Activated CD4-positive, alpha-beta memory T cell treated with anti-CD3 and anti-CD28 coated beads for 36 hours (primary cell): ENCODE measurements around the gene TMOD3. TPM values are rescaled to one million over a fixed set of nuclear protein-coding genes. Genes with fewer than 3 reads are reported as not detected.

Experiments
- CTCF ChIA-PET: fragments of 350-600 bp; sonication (Branson Sonifier 250); formaldehyde crosslinking; loops from one replicate; lab custom pipeline; 2021; ENCODE audit warnings: antibody characterized with exemption, inconsistent platforms; lab: Charles Lee
- POLR2A ChIA-PET: fragments of 350-600 bp; sonication (Branson Sonifier 250); formaldehyde crosslinking; loops from one replicate; lab custom pipeline; 2021; ENCODE audit warnings: antibody characterized with exemption; lab: Charles Lee
- DNase-seq: peaks from one replicate; pipeline ENCODE4 v3.0.0-alpha.2; 2020
- H3K27ac Mint-ChIP-seq: one replicate; pipeline ENCODE4 v1.8.0; 2021; ENCODE audit warnings: mixed read lengths
- H3K27me3 Mint-ChIP-seq: one replicate; pipeline ENCODE4 v1.8.0; 2021; ENCODE audit warnings: mixed read lengths
- H3K36me3 Mint-ChIP-seq: one replicate; pipeline ENCODE4 v1.8.0; 2021; ENCODE audit warnings: mixed read lengths
- H3K4me1 Mint-ChIP-seq: one replicate; pipeline ENCODE4 v1.8.0; 2021; ENCODE audit warnings: low read depth, mixed read lengths
- H3K4me3 Mint-ChIP-seq: one replicate; pipeline ENCODE4 v1.8.0; 2021; ENCODE audit warnings: mild to moderate bottlenecking, mixed read lengths
- H3K9me3 Mint-ChIP-seq: one replicate; pipeline ENCODE4 v1.8.0; 2021; ENCODE audit warnings: mixed read lengths
- intact Hi-C: fragments of 100-400 bp; cut with micrococcal nuclease; formaldehyde crosslinking; loops from one replicate; pipeline ENCODE4 v1.15.1; 2023
- total RNA-seq, 2 experiments: library from RNA; stranded (reverse); gene quantifications; one replicate each; pipeline ENCODE4 v1.2.3, GENCODE V29; 2021

Gene TMOD3
- total RNA-seq, 2 experiments from 2014 or later, result 56.9 to 61.6 TPM

GRCh38 chr15:51799282-51800252, 29.9 kb upstream of the TMOD3 start:
- Mint-ChIP-seq H3K36me3 (peaks cover 7% of the 10 kb centered on the region), H3K27ac (no peak overlapping the region), H3K9me3 (no peaks in the 10 kb centered on the region), H3K4me1 (no peaks in the 10 kb centered on the region), H3K27me3 (no peaks in the 10 kb centered on the region), H3K4me3 (no peak overlapping the region)
- intact Hi-C loops, result loop anchor here (10.0 kb wide), 2 partner anchors 65 to 115 kb away; no protein-coding TSS in a partner anchor
- ChIA-PET POLR2A (no interaction called here), CTCF (interaction anchor here (2.8 kb wide), 1 partner anchor 23 kb away, joined by 12 read pairs; no protein-coding TSS in a partner anchor)
- no peak for DNase-seq

- Mint-ChIP-seq H3K27ac (no peak overlapping the region), H3K4me1 (no peaks in the 10 kb centered on the region), H3K9me3 (no peaks in the 10 kb centered on the region), H3K27me3 (no peaks in the 10 kb centered on the region), H3K36me3 (peaks cover 9% of the 10 kb centered on the region), H3K4me3 (no peak overlapping the region)
- CTCF ChIA-PET, result no interaction called here
- POLR2A ChIA-PET, result no interaction called here
- DNase-seq, result no peak
- intact Hi-C loops, result loop anchor here (10.0 kb wide), 1 partner anchor 63 kb away; no protein-coding TSS in a partner anchor
Measured at GRCh38 chr15:51801391-51801835, 28.0 kb upstream of the TMOD3 start.

GRCh38 chr15:51802593-51802992, 26.9 kb upstream of the TMOD3 start:
- Mint-ChIP-seq H3K36me3 (peaks cover 13% of the 10 kb centered on the region), H3K4me1 (no peaks in the 10 kb centered on the region), H3K9me3 (no peaks in the 10 kb centered on the region), H3K4me3 (no peak overlapping the region), H3K27me3 (no peaks in the 10 kb centered on the region), H3K27ac (no peak overlapping the region)
- intact Hi-C loops, result loop anchor here (10.0 kb wide), 1 partner anchor 62 kb away; no protein-coding TSS in a partner anchor
- ChIA-PET CTCF (interaction anchor here (0.5 kb wide), 1 partner anchor 717 kb away, joined by 3 read pairs; no protein-coding TSS in a partner anchor), POLR2A (no interaction called here)
- no peak for DNase-seq

DNA sequence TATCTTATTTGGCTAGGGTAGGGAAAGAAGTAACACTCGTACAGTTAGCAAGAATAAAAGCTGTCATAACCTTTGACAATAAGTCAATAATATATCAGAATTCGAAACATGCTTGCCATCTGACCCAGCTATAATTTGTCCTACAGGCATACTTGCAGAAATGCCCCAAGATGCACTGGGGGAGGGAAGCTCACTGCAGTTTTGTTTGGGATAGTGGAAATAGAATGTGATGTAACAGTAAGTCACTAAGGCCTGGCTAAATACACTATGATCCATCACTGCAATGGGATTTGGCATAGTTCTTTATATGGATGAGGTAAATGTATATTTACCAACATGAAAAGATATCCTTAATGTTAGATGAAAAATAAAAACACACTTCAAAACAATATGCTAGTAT, 25.5 kb upstream of the TMOD3 start:
- no peak for DNase-seq
- ChIA-PET CTCF (no interaction called here), POLR2A (no interaction called here)
- no peaks in the 10 kb centered on the region for H3K27me3 Mint-ChIP-seq
- intact Hi-C loops, result loop anchor here (10.0 kb wide), 1 partner anchor 61 kb away; no protein-coding TSS in a partner anchor
- no peaks in the 10 kb centered on the region for H3K9me3 Mint-ChIP-seq
- H3K4me1 Mint-ChIP-seq, result no peaks in the 10 kb centered on the region
- peaks cover 14% of the 10 kb centered on the region for H3K36me3 Mint-ChIP-seq
- no peak overlapping the region for H3K4me3 Mint-ChIP-seq
- H3K27ac Mint-ChIP-seq, result no peak overlapping the region

GRCh38 chr15:51806123-51806522, 23.3 kb upstream of the TMOD3 start:
- peaks cover 12% of the 10 kb centered on the region for H3K36me3 Mint-ChIP-seq
- ChIA-PET POLR2A (no interaction called here), CTCF (no interaction called here)
- no peak for DNase-seq
- no peaks in the 10 kb centered on the region for H3K27me3 Mint-ChIP-seq
- no peak overlapping the region for H3K27ac Mint-ChIP-seq
- H3K4me3 Mint-ChIP-seq, result no peak overlapping the region
- H3K4me1 Mint-ChIP-seq, result no peaks in the 10 kb centered on the region
- intact Hi-C loops, result loop anchor here (10.0 kb wide), 1 partner anchor 59 kb away; no protein-coding TSS in a partner anchor
- no peaks in the 10 kb centered on the region for H3K9me3 Mint-ChIP-seq

- Mint-ChIP-seq H3K9me3 (no peaks in the 10 kb centered on the region), H3K27ac (no peak overlapping the region), H3K27me3 (no peaks in the 10 kb centered on the region), H3K36me3 (peaks cover 10% of the 10 kb centered on the region), H3K4me3 (no peak overlapping the region), H3K4me1 (no peaks in the 10 kb centered on the region)
- ChIA-PET POLR2A (no interaction called here), CTCF (interaction anchor here (1.2 kb wide), 1 partner anchor 33 kb away, joined by 4 read pairs; no protein-coding TSS in a partner anchor)
- intact Hi-C loops, result loop anchor here (10.0 kb wide), 1 partner anchor 55 kb away; no protein-coding TSS in a partner anchor
- DNase-seq, result no peak
Measured at GRCh38 chr15:51809457-51809856, 20.0 kb upstream of the TMOD3 start.

DNA sequence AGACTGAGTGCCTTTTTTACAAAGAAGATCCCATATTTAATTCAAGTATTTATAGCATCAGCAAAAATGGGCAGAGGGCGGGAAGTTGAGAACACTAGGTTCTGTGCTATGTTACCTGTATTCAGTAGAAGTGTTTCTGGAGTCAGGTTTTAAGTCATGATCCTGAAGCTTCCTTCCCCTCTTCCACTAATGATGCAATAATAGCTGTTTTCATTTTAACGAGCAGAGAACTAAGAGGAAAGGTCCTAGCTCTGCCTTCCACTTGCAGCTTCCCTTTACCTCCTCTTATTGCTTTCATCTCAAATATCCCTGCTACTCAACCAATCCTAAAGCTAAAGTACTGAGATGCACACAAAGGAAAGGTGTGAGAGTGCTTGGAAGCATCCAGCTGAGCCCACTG, 16.9 kb upstream of the TMOD3 start:
- CTCF ChIA-PET, result interaction anchor here (1.9 to 2.0 kb wide), 2 partner anchors 36 to 163 kb away, joined by 4 to 9 read pairs; no protein-coding TSS in a partner anchor
- peaks cover 4% of the 10 kb centered on the region for H3K36me3 Mint-ChIP-seq
- no peak overlapping the region for H3K27ac Mint-ChIP-seq
- no peaks in the 10 kb centered on the region for H3K27me3 Mint-ChIP-seq
- H3K4me1 Mint-ChIP-seq, result no peaks in the 10 kb centered on the region
- POLR2A ChIA-PET, result no interaction called here
- no peak for DNase-seq
- H3K4me3 Mint-ChIP-seq, result no peak overlapping the region
- intact Hi-C loops, result no loop called here
- no peaks in the 10 kb centered on the region for H3K9me3 Mint-ChIP-seq

- ChIA-PET POLR2A (no interaction called here), CTCF (interaction anchor here (1.3 kb wide), 1 partner anchor 38 kb away, joined by 5 read pairs; no protein-coding TSS in a partner anchor)
- H3K27me3 Mint-ChIP-seq, result no peaks in the 10 kb centered on the region
Measured at GRCh38 chr15:51814606-51815005, 14.8 kb upstream of the TMOD3 start.

GRCh38 chr15:51816611-51817010, 12.8 kb upstream of the TMOD3 start:
- Mint-ChIP-seq H3K27ac (no peak overlapping the region), H3K36me3 (peaks cover 16% of the 10 kb centered on the region), H3K4me3 (no peak overlapping the region), H3K9me3 (peaks cover 16% of the 10 kb centered on the region), H3K27me3 (no peaks in the 10 kb centered on the region), H3K4me1 (no peaks in the 10 kb centered on the region)
- POLR2A ChIA-PET, result no interaction called here
- DNase-seq, result no peak
- intact Hi-C loops, result no loop called here
- CTCF ChIA-PET, result no interaction called here

More at GRCh38 chr15:51814606-51815005, 14.8 kb upstream of the TMOD3 start:
- peaks cover 4% of the 10 kb centered on the region for H3K36me3 Mint-ChIP-seq
- no peaks in the 10 kb centered on the region for H3K4me1 Mint-ChIP-seq
- H3K27ac Mint-ChIP-seq, result no peak overlapping the region
- no peak for DNase-seq
- H3K9me3 Mint-ChIP-seq, result no peaks in the 10 kb centered on the region
- H3K4me3 Mint-ChIP-seq, result no peak overlapping the region
- intact Hi-C loops, result no loop called here

DNA sequence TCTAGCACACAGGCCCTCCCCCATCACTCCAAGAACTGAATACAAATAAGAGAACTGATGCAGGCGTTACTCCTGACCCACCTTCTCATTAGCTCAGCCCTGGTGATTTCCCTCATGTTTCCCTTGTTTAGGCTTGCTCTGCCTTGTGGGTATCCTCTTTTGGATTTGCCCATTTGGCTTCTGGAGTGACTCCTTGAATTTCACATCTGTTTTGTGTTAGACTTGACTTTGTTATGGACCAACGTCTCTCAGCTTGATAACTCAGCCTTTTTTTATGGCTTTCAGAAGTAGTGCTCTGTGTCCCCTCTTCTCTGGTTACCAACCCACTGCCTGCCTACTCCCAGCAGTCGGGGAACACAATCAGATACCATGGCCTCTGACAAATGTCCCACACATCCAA, 11.3 kb upstream of the TMOD3 start:
- no peak for DNase-seq
- ChIA-PET POLR2A (no interaction called here), CTCF (no interaction called here)
- Mint-ChIP-seq H3K4me3 (no peak overlapping the region), H3K27ac (no peak overlapping the region), H3K9me3 (peaks cover 20% of the 10 kb centered on the region), H3K27me3 (no peaks in the 10 kb centered on the region), H3K4me1 (no peaks in the 10 kb centered on the region), H3K36me3 (peaks cover 18% of the 10 kb centered on the region)
- intact Hi-C loops, result no loop called here

DNA sequence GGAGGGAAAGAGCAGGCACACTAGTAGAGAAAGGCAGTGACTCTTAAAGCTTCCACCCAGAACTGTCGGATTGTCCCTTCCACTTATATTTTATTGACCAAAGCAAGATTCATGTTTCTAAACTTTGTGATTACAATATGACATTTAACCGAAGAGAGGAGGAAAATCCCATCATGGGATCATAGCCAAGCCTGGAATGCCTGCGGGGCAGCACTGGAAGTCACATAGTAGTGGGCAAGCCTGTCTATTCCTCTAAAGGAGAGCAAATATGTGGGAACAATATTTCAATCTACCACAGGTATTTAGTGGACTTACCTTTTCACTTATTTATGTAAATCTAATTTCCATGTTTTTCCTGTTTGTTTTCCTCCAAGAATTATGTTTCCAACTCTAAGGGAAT, 3.8 kb upstream of the TMOD3 start:
- H3K36me3 Mint-ChIP-seq, result peaks cover 12% of the 10 kb centered on the region
- DNase-seq, result no peak
- intact Hi-C loops, result loop anchor here (10.0 kb wide), 2 partner anchors 189 to 339 kb away; partner anchors contain the start of gene MAPK6
- no peak overlapping the region for H3K4me3 Mint-ChIP-seq
- H3K27me3 Mint-ChIP-seq, result no peaks in the 10 kb centered on the region
- CTCF ChIA-PET, result no interaction called here
- H3K4me1 Mint-ChIP-seq, result peaks cover 10% of the 10 kb centered on the region
- POLR2A ChIA-PET, result no interaction called here
- peaks cover 13% of the 10 kb centered on the region for H3K9me3 Mint-ChIP-seq
- H3K27ac Mint-ChIP-seq, result no peak overlapping the region
